Activated T-helper 1 cell treated with Interleukin-2 at 50 U/mL for 16 hours (primary cell): Measurements from ENCODE around the gene DNASE1.

ENCODE experiments used
- DNase-seq: peaks from one replicate; pipeline ENCODE4 v3.0.0-alpha.2; 2020; ENCODE audit warnings: low read depth

The DNASE1 gene

DNA sequence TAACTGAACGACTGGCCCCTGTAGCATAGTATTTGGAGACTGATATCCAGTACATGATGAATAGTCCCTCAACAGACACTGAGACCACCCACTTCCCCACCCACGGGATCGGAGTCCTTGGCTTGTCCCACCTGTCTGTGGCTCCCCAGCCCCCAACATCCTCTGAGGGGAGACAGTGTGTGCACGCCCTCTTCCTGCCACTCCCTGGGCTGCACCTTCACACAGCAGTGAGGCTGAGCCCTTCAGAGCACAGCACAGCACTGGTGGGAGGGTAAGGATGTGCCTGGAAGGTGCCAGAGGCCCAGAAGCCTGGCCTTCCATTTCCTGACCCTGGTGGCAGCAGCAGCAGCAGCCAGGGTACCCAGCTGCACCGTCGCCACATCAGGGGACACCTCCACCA lies 11.0 kb downstream of the DNASE1 start:
- DNase-seq = peak; percentile 7

DNA sequence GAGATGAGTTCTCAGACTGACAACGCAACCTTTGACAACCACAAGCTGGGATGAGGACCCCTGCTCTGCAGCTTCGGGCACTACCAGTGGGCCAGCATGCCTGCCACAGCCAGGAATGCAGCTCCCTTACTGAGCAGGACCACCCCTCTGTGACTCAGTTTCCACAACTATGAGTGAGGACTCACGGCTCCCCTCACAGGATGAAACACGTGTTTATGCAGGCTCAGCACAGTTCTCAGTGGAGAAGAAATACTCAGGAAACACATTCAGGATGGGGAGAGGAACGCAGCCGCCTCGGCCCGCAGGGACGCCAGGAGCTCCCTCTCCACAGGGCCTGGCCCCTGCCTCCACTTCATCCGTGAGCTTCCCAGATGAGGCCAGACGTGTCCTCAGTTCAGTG lies 14.1 kb downstream of the DNASE1 start:
- no peak for DNase-seq

DNA sequence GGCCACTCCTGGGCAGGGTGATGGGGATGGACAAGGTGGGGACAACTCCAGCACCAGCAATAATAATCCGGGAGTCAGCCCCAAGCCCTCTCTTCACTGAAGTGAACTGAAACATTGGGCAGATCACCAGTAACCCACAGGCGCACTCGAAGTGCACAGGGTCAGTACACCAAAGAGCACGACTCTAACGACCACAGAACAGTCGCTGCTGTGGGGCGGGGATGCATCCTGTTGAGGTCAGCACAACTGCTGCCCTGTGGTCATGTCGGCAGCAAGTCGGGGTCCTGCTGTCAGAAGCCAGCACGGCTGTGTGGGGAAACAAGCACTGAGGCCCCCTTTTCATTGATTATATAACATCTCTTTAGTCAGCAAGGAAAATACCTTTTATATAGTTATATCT lies 14.6 kb downstream of the DNASE1 start:
- no peak for DNase-seq

DNA sequence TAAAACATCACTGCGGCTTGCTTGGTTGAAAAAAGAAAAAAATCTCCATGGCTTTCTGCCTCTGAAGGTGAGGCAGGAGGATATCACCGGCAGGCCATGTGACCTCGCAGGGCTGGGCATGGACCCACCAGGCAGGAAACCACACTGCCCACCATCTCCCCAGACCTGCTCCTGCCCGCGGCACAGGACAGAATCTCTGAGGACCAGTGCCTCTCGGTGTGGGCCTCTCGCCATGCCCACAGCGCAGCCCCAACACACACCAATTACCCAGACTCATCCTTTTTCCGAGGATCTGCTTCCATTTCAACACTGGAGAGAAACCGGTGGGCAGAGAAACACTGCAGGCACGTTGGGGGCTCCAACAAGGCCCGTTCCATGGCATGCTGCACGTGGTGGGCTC lies 16.2 kb downstream of the DNASE1 start:
- no peak for DNase-seq

DNA sequence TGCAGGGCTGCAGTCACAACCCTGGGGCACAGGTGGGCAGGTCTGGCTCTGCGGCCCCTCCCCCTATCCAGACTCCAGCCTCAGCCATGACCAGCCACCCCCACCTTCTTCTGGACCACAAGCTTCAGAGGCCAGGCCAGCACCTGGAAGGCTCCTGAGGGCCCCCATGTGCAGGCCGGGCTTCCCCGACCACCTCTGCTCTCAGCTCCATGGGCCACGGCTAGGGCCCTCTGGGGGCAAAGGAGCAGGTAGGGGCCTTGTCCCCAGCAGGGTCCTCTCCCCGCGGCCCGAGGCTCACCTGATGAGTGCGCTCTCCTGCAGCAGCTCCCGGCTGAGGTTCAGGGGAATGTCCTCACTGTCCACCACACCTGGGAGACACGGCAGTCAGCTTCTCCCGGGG lies 16.9 kb downstream of the DNASE1 start:
- DNase-seq = no peak

DNA sequence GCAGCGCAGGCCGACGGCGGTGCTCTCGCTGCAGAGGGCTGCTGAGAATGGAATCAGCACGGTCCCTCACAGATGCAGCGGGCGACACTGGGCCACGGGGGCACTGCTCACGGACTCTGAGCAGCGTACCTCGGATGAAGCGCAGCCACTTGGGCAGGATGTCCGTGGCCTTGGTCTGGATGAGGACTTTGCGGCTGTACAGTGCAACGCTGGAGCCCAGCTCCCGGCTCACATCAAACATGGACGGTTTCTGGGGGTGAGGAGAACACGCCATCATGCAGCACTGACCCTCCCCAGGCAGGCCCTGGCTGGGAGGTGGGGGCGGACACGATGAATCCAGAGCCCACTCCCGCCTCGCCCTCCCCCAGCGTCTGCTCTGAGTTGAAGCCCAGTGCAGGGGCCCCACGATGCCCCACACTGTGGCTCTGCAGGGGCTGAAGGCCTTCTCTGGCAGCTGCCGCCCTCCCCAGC lies 18.1 kb downstream of the DNASE1 start:
- DNase-seq = no peak

DNA sequence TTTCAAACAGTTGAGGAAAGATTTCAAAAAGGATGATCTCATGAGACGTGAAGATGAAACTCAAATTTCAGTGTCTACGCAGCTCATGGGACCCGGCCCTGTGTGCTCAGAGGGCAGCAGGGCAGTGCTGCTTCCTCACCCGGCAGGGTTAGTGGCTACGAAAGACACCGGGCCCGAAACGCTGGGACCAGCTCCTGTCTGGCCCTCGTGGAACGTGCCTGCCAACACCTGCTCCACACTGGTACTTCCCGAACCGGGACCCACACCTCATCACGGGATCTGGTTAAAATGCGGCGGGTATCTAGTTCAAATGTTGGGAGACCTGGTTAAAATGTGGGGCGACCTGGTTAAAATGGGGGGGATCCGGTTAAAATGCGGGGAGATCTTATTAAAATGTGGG lies 18.7 kb downstream of the DNASE1 start:
- no peak for DNase-seq

DNA sequence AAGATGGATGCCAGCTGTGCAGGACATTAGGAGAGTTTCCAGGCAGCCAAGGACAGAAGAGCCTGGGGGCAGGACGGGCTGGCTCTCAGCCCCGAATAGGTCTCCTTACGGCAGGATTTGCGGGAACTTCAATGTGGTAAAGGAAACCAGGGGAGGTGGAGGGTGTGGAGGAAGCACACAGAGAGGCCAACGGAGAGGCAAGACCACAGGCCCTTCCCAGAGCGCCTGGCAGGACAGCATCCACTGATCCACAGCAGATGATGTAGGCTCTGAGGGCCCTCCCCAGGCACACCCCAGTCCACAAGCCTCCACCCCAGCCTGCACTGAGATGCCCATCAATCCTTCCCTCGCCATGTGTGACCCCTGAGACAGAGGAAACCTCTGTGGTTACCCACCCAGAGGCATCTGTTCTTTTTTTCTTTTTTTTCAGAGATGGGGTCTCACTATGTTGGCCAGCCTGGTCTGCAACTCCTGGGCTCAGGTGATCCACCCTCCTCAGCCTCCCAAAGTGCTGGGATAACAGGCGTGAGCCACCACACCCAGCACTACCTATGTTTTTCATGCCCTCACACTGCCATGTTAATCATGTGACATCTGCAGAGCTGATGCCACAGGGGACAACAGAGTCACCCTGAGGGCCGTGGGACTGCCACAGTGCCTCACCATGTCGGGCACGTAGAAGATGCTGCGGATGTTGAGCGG lies 19.3 kb downstream of the DNASE1 start:
- no peak for DNase-seq

DNA sequence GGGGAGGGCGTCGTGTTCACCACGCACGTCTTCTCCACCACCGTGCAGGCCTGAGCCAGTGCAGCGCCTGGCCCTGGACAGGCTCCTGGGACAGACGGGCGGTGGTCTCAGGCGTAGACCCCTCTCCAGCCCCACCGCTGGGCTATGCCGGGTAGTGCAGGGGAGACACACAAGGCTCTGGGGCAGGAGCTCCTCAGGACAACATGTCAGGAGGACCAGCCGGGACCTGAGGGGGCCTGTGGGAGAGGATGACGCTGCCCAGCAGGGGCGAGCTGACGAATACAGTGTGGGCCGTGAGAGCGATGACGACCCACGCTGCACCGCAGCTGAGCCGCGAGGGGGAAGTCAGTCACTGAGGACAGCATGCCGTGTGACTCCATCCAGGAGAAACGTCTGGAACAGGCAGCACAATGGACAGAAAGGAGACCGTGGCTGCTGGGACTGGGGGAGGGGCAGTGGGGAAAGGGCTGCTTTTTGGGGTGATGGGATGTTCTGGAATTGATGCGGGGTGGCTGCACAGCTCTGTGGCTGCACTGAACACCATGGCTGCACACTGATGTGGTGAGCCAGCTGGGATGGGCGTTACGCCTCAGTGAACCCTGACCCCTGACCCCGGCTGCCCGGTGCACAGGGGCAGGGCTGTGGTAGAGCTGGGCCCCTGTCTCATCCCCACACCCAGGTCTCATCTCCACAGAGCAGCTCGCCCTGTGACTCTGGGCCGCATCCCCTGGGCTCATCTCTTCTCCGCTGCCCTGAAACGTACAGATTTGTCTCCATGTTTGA lies 20.2 kb downstream of the DNASE1 start:
- no peak for DNase-seq

DNA sequence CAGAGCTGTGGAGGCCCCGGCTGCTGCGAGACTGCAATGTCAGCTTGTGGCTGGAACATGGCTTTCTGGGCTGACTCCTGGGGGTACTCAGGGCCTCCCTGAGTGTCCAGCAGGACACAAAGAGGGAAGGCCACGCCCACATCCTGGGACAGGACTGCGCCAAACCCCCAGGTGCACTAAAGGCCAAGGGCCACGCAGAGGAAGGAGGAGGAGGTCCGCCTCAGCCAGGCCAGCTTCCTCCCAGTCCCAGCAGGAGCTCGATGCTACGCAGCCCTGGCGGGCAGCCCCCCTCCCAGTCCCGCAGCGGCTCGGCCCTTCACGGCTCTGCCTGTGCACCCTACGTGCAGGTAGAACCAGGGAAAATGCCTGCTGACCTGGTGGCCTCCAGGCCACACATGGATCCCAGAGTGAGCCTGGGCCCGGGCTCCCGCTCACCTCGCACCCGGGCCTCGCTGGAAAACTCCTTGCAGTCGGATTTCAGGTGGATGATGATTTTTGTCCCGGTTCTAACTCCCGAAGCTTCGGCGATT lies 21.2 kb downstream of the DNASE1 start:
- no peak for DNase-seq

DNA sequence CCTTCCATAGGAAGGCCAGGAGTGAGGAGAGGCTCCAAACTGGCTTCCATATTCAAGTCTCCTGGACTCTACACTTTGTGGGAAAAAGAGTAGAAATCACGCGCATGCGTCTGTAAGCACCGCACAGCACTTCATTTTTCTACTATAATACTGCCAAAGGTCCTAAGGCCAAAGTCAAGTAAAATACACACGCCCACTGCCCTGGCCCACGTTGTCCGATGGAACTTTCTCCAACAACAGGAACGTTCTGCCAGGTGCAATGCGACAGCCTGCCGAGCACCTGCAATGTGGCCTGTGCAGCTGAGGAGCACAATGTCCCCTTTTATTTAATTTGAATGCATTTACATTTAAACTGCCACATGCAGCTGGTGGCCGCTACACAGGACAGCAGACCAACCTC lies 23.5 kb downstream of the DNASE1 start:
- no peak for DNase-seq

DNA sequence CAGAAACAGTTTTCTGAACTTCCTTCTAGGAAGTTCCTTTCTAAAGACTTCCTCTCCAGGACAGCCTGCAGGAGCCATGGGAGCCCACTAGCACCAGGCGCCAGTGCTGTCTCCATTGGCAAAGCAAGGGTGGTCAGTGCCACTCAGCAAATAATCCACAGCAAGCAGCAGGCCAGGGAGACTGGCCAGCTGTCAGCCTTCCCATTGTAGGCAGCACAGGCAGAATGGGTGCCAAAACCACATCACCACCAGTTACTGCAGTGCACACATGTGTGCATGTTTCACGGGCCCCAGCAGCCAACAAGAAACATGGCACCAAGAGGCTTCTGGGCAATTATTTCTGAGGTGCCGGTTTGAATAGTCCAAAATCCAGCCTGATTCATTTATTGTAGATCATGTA lies 26.7 kb downstream of the DNASE1 start:
- DNase-seq = no peak

DNA sequence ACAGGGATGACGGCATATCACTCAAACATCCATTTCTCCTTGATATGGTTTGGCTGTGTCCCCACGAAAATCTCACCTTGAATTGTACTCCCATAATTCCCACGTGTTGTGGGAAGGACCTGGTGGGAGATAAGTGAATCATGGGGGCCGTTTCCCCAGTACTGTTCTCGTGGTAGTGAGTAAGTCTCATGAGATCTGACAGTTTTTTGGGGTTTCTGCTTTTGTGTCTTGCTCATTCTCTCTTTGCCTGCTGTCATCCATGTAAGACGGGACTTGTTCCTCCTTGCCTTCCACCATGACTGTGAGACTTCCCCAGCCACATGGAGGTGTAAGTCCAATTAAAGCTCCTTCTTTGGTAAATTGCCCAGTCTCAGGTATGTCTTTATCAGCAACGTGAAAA lies 32.5 kb downstream of the DNASE1 start:
- no peak for DNase-seq

DNA sequence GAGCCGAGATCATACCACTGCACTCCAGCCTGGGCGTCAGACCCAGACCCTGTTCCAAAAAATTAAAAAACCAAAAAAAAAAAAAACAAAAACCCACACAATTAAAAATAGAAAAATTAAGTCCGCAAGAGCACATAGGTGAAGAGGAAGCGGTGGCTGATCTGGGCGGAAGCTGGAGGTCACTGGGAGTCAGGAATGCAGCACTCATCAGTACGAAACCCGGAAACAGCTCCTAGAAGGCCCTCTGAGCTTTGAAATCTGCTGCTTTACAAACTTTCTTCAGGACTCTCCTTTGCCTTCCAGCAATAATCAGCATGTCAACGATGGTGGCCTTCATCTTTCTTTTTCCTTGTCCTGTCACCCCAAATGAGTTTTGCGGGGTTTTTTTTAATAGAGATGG lies 33.3 kb downstream of the DNASE1 start:
- DNase-seq = no peak

DNA sequence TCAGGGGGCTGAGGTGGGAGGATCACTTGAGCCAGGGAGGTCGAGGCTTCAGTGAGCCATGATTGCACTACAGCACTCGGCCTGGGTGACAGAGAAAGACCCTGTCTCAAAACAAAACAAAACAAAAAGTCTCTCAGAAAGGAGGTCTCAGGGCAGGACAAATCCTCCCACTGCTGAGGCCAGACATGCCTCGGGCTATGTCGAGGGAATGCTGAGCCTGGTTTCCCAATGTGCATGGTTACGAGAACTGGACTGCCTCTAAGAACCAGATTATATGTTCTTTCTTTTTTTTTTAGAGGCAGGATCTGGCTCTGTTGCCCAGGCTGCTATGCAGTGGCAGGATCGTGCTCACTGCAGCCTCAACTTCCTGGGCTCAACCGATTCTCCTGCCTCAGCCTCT lies 35.2 kb downstream of the DNASE1 start:
- no peak for DNase-seq

DNA sequence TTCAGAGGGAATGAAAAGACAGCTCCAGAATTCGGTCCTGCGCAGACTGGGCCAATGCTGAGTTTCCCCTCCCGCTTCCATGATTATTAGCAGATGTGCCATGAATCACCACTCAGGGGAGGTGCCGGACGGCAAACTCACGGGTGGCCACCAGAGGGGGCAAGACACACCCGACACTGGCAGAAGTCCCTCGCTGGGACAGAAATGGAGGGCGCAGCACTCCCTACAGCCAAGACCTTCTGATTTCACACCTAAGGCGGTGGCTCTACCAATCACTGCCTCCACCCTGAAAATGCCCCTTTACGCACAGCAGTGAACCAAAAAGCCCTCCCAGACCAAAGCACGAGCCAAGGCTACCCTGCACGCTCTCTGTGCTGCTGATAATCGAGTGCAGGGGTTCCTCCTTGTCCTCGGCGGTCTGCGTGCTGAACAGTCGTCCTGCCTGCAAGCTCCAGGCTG lies 36.0 kb downstream of the DNASE1 start:
- DNase-seq = peak; percentile 70

DNA sequence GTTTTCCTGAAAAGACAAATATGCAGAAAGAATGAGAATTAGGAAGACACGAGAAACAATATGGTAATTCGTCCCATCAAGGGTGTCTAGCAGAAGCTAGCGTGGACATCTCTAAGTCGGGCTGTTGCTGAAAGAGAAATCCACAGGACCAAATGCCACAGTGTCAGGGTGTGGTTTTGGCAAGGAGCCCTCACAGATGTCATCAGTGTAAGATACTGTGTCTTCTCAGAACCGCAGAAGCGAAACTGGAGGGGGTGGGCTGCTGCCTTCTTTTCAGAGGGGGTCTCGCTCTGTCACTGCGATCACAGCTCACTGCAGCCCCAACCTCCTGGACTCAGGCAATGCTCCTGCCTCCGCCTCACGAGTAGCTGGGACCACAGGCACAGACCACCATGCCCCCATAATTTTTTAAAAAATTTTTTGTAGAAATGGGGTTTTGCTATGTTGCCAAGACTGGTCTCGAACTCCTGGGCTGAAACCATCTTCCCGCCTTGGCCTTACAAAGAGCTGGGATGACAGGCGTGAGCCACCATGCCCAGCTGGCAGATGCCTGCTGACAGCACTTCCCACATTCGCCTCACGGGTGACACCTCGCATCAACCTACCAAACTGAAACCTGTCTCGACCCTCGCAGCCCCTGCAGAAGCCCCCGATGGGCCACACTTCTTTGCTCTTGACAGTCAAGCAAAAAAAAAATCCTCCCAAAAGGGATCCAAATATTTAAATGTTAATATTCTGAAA lies 36.7 kb downstream of the DNASE1 start:
- DNase-seq = no peak

DNA sequence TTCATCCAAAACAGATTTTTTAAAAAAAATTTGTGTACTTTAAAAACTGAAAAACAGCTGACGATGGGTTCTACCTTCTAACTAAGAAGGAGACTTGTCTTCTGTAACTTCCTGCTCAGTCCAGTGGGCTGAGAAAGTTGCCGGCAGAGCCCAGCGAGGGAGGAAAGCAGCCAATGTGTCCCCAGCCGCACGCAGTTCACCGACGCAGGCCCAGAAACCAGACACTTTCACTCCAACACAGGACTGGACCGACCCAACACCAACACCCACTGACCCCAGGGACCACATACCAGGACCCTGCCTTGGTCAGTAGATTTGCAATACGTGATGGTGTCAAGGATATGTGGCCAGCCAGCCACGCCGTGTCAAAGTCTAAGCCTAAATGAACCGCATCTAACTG lies 37.3 kb downstream of the DNASE1 start:
- DNase-seq = no peak

DNA sequence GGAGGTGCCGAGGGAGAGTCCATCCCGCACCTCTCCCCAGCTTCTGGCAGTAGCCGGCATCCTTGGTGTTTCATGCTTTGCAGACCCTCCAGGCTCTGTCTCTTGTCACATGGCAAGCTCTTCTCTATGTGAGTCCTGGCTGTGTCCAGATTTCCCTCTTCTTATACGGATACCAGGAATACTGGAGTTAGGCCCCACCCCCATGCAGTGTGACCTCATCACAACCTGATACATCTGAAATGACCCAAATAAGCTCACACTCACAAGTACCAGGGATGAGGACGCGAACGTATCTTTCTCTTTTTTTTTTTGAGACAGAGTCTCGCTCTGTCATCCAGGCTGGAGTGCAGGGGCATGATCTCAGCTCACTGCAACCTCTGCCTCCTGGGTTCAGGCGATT lies 39.6 kb downstream of the DNASE1 start:
- DNase-seq = no peak

DNA sequence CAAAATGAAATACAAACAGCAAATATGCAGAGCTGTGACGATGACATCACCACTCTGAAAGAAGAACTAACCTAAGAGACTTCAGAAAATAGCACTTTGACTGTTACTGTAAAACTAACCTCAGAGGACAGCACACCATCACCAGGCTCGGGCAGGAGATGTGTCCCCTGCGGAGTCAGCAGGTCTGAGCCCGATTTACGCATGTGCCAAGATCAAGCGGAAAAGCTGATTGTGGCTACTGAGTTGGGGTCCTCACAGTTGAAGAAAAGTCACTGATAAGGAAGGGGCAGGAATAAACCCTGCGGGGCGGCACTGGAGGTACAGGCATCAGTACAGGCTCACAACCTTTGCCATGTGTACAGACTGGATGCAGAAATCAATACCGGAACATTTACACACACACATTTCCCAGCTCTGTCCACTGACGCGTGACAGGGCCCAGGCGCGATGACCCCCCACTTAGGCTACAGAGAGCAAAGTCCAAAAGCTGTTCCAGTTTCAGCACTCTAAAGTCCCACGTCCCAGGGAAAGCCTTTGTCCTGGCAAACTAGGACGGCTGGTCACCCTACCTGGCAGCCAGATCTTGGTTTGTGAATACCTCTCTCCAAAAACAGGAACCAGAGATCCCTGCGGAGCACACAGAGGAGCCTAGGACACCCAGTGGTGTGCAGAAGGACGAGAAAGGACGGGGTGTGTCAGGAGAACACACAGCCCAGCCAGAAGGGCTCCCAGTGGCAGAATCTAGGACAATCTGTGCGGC lies 41.3 kb downstream of the DNASE1 start:
- no peak for DNase-seq

DNA sequence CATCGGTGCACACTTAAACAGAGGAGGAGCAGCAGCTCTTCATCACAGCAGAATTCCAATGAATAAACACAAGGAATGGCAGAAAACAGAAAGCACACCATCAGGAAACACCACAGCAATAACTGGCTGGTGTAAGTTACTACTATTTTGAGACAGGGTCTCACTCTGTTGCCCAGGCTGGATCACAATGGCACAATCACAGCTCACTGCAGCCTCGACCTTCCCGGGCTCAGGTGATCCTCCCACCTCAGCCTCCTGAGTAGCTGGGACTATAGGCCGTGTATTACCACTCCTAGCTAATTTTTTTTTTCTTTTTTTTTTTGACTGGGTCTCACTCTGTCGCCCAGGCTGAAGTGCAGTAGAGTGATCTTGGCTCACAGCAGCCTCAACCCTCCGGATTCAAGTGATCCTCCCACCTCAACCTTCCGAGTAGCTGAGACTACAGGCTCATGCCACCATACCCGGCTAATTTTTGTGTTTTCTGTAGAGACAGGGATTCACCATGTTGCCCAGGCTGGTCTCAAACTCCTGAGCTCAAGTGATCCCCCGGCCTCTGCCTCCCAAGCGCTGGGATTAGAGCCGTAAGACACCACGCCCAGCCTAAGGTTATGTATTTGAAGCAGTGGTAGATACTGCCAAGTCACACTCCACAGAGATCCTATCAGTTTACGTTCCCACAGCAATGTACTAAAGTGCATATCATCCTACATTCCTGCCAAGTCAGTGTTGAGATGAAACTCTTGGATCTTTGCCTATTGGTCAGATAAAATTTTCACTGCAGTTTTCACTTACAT lies 42.1 kb downstream of the DNASE1 start:
- no peak for DNase-seq
